Measurements from ENCODE around the gene HOXA7.

GRCh38 chr7:27174874-27175625 is 18.6 kb upstream of the HOXA7 start:
- TF ChIP-seq, protein P1, sequence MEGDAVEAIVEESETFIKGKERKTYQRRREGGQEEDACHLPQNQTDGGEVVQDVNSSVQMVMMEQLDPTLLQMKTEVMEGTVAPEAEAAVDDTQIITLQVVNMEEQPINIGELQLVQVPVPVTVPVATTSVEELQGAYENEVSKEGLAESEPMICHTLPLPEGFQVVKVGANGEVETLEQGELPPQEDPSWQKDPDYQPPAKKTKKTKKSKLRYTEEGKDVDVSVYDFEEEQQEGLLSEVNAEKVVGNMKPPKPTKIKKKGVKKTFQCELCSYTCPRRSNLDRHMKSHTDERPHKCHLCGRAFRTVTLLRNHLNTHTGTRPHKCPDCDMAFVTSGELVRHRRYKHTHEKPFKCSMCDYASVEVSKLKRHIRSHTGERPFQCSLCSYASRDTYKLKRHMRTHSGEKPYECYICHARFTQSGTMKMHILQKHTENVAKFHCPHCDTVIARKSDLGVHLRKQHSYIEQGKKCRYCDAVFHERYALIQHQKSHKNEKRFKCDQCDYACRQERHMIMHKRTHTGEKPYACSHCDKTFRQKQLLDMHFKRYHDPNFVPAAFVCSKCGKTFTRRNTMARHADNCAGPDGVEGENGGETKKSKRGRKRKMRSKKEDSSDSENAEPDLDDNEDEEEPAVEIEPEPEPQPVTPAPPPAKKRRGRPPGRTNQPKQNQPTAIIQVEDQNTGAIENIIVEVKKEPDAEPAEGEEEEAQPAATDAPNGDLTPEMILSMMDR (IDR thresholded peaks at IDR 0.05), result no peak
- TF ChIP-seq POLR2A (IDR thresholded peaks at IDR 0.05), result peak; percentile 55 to 77
